Lower leg skin (tissue), 3 donors: ENCODE measurements around the gene VPS18.

Experiments used
- POLR2A ChIP-seq, 2 donors: fragments of 450-650 bp; IDR thresholded peaks; one replicate each; pipeline ENCODE4 v1.6.1; 2016 to 2017; ENCODE audit warnings: antibody characterized with exemption in 2 of 2, mild to moderate bottlenecking in 1 of 2, moderate library complexity in 1 of 2
- TF ChIP-seq, protein P1 (sequence below), 3 donors: fragments of 450-650 bp; IDR thresholded peaks; one replicate each; pipeline ENCODE4 v1.5.1; 2016; ENCODE audit warnings: antibody characterized with exemption in 3 of 3, mild to moderate bottlenecking in 3 of 3, moderate library complexity in 2 of 3

DNA sequence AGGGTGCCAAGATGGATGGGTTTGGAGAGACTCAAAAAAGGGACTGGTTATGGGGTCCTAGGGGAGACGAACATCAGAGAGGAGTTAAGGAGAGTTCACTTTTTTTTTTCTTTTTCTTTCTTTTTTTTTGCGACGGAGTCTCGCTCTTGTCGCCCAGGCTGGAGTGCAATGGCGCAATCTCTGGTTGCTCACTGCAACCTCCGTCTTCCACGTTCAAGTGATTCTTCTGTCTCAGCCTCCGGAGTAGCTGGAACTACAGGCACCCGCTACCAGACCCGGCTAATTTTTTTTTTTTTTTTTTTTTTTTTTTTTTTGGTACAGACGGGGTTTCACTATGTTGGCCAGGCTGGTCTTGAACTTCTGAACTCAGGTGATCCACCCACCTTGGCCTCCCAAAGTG lies 49.2 kb upstream of the VPS18 start:
- TF ChIP-seq, protein P1, sequence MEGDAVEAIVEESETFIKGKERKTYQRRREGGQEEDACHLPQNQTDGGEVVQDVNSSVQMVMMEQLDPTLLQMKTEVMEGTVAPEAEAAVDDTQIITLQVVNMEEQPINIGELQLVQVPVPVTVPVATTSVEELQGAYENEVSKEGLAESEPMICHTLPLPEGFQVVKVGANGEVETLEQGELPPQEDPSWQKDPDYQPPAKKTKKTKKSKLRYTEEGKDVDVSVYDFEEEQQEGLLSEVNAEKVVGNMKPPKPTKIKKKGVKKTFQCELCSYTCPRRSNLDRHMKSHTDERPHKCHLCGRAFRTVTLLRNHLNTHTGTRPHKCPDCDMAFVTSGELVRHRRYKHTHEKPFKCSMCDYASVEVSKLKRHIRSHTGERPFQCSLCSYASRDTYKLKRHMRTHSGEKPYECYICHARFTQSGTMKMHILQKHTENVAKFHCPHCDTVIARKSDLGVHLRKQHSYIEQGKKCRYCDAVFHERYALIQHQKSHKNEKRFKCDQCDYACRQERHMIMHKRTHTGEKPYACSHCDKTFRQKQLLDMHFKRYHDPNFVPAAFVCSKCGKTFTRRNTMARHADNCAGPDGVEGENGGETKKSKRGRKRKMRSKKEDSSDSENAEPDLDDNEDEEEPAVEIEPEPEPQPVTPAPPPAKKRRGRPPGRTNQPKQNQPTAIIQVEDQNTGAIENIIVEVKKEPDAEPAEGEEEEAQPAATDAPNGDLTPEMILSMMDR (IDR thresholded peaks at IDR 0.05) = no peak
- TF ChIP-seq POLR2A (IDR thresholded peaks at IDR 0.05) = no peak
